GM12878 (cell line): Measurements from ENCODE around the gene LRRC23. TPM values are rescaled to one million over a fixed set of nuclear protein-coding genes. Genes with fewer than 3 reads are reported as not detected.

ENCODE experiments used
- CREB1 ChIP-seq: IDR thresholded peaks from 2 replicates; pipeline ENCODE4 v1.6.1; 2012; ENCODE audit warnings: low read depth, mild to moderate bottlenecking, inconsistent platforms
- IRF4 ChIP-seq: IDR thresholded peaks from 2 replicates; pipeline ENCODE4 v1.6.1; 2011; ENCODE audit warnings: low read depth, low read length
- MEF2A ChIP-seq: IDR thresholded peaks from 2 replicates; pipeline ENCODE4 v1.6.1; 2011; ENCODE audit warnings: low read depth, mild to moderate bottlenecking, low read length, moderate library complexity; ENCODE audit not compliant: insufficient read depth
- NFXL1 ChIP-seq: fragments of 450-650 bp; IDR thresholded peaks from 2 replicates; pipeline ENCODE4 v1.6.1; 2017; ENCODE audit warnings: antibody characterized with exemption, mild to moderate bottlenecking, borderline replicate concordance
- SMAD1 ChIP-seq: fragments of 450-650 bp; IDR thresholded peaks from 2 replicates; pipeline ENCODE4 v1.6.1; 2018; ENCODE audit warnings: mild to moderate bottlenecking, low read depth; ENCODE audit not compliant: partially characterized antibody
- SREBF2 ChIP-seq: IDR thresholded peaks from 2 replicates; pipeline ENCODE4 v1.6.1; 2012; ENCODE audit warnings: mild to moderate bottlenecking, low read length
- STAT1 ChIP-seq: fragments of 450-650 bp; conservative IDR thresholded peaks from 2 replicates; pipeline ENCODE4 v1.6.1; 2014; ENCODE audit warnings: antibody characterized with exemption, mild to moderate bottlenecking
- STAT3 ChIP-seq: IDR thresholded peaks from 2 replicates; pipeline ENCODE4 v1.6.1; 2011; ENCODE audit warnings: low read depth, low read length, improper control_type of control experiment
- SUPT20H ChIP-seq: IDR thresholded peaks from 2 replicates; pipeline ENCODE4 v1.6.1; 2011; ENCODE audit warnings: low read depth, mild to moderate bottlenecking, low read length, moderate library complexity, borderline replicate concordance; ENCODE audit not compliant: control insufficient read depth
- polyA plus RNA-seq, 11 experiments: library from polyadenylated mRNA; depleted of rRNA in 4 of 11; unstranded in 6 of 11; stranded (reverse) in 5 of 11; fragments of >200 nt; fragmentation: Nextera tagmentation in 4 of 11; fragmentation: Illumina TruSeq in 1 of 11; extraction: Ambion mirVana in 4 of 11; extraction: Trizol in 1 of 11; gene quantifications; 1 replicate in 1 of 11; 2 replicates in 10 of 11; pipeline versions ENCODE4 v1.2.1 to v1.2.3, GENCODE V29; 2011 to 2016; ENCODE audit warnings: inconsistent platforms in 2 of 11, missing spikeins in 2 of 11, low read depth in 1 of 11
- total RNA-seq, 4 experiments: library from RNA; depleted of rRNA in 3 of 4; stranded (reverse); fragments of >200 nt in 3 of 4; fragmentation: Illumina TruSeq in 1 of 4; extraction: Trizol in 1 of 4; gene quantifications; 2 replicates each; pipeline versions ENCODE4 v1.2.1 to v1.2.3, GENCODE V29; 2013 to 2021
- TF ChIP-seq, protein P1 (sequence below): fragments of 450-650 bp; conservative IDR thresholded peaks from 2 replicates; pipeline ENCODE4 v1.6.1; 2017; ENCODE audit warnings: mild to moderate bottlenecking, moderate library complexity
- TF ChIP-seq, protein P2 (sequence below): IDR thresholded peaks from 2 replicates; pipeline ENCODE4 v1.6.1; 2011; ENCODE audit warnings: low read depth, low read length, improper control_type of control experiment, borderline replicate concordance

Gene LRRC23
- total and polyA plus RNA-seq, 10 of the 15 experiments (the other 5 are each of a cell fraction or from before 2014, with no cell fraction given), result 1.4 to 6.9 (median 3.4) TPM

DNA sequence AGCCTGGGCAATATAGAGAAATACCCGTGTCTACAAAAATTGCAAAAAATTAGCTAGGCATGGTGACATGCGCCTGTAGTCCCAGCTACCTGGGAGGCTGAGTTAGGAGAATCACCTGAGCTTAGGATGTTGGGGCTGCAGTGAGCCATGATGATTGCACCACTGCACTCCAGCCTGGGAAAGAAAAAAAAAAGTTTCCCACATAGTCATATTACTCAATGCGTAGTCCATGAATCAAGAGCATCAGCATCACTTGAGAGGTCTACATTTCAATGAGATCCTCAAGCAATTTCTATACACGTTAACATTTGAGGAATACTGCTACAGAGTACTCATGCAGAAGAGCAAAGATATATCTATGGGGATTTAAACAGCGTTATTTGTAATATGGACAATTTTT lies 5.2 kb upstream of the LRRC23 start (continued):
- TF ChIP-seq, protein P1, sequence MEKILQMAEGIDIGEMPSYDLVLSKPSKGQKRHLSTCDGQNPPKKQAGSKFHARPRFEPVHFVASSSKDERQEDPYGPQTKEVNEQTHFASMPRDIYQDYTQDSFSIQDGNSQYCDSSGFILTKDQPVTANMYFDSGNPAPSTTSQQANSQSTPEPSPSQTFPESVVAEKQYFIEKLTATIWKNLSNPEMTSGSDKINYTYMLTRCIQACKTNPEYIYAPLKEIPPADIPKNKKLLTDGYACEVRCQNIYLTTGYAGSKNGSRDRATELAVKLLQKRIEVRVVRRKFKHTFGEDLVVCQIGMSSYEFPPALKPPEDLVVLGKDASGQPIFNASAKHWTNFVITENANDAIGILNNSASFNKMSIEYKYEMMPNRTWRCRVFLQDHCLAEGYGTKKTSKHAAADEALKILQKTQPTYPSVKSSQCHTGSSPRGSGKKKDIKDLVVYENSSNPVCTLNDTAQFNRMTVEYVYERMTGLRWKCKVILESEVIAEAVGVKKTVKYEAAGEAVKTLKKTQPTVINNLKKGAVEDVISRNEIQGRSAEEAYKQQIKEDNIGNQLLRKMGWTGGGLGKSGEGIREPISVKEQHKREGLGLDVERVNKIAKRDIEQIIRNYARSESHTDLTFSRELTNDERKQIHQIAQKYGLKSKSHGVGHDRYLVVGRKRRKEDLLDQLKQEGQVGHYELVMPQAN, result no peak
- no peak for TF ChIP-seq SMAD1
- TF ChIP-seq SREBF2, result no peak
- TF ChIP-seq NFXL1, result no peak
- no peak for TF ChIP-seq SUPT20H
- TF ChIP-seq, protein P2, sequence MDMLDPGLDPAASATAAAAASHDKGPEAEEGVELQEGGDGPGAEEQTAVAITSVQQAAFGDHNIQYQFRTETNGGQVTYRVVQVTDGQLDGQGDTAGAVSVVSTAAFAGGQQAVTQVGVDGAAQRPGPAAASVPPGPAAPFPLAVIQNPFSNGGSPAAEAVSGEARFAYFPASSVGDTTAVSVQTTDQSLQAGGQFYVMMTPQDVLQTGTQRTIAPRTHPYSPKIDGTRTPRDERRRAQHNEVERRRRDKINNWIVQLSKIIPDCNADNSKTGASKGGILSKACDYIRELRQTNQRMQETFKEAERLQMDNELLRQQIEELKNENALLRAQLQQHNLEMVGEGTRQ, result no peak
- TF ChIP-seq CREB1, result no peak
- TF ChIP-seq MEF2A, result no peak
- TF ChIP-seq STAT1, result no peak
- TF ChIP-seq STAT3, result no peak
- TF ChIP-seq IRF4, result no peak
